ENCODE measurements around the gene KLF5.

- no peak for TF ChIP-seq CTCF (IDR thresholded peaks at IDR 0.05)
- no peak for TF ChIP-seq POLR2AphosphoS5 (IDR thresholded peaks at IDR 0.05; ENCODE audit: insufficient read depth in 1 of 2, low read depth in 1 of 2)
Measured at GRCh38 chr13:73092829-73093228, 34.0 kb downstream of the KLF5 start.
